Liver (tissue), 3 donors: ENCODE results near the gene TCF19.

Experiments
- ATF3 ChIP-seq: IDR thresholded peaks from 2 replicates; pipeline ENCODE4 v1.6.1; 2016; ENCODE audit warnings: antibody characterized with exemption
- EGR1 ChIP-seq, 2 donors: IDR thresholded peaks; 2 replicates each; pipeline ENCODE4 v1.6.1; 2016 to 2018; ENCODE audit warnings: antibody characterized with exemption in 2 of 2, low read depth in 2 of 2
- FOXA1 ChIP-seq: IDR thresholded peaks from 2 replicates; pipeline ENCODE4 v1.6.1; 2016; ENCODE audit warnings: antibody characterized with exemption
- FOXA2 ChIP-seq: IDR thresholded peaks from 2 replicates; pipeline ENCODE4 v1.6.1; 2016; ENCODE audit warnings: antibody characterized with exemption
- GABPA ChIP-seq, 2 donors: IDR thresholded peaks in 1 of 2; conservative IDR thresholded peaks in 1 of 2; 2 replicates each; pipeline ENCODE4 v1.6.1; 2016; ENCODE audit warnings: antibody characterized with exemption in 2 of 2, mild to moderate bottlenecking in 1 of 2, moderate library complexity in 1 of 2
- MAX ChIP-seq: IDR thresholded peaks from 2 replicates; pipeline ENCODE4 v1.6.1; 2016; ENCODE audit warnings: antibody characterized with exemption
- NR2F2 ChIP-seq: IDR thresholded peaks from 2 replicates; pipeline ENCODE4 v1.6.1; 2016; ENCODE audit warnings: antibody characterized with exemption
- RAD21 ChIP-seq, 2 donors: IDR thresholded peaks; 2 replicates each; pipeline ENCODE4 v1.6.1; 2016; ENCODE audit warnings: antibody characterized with exemption in 2 of 2, mild to moderate bottlenecking in 2 of 2
- RXRA ChIP-seq, 2 donors: IDR thresholded peaks; 2 replicates each; pipeline ENCODE4 v1.6.1; 2017 to 2018; ENCODE audit warnings: antibody characterized with exemption in 2 of 2, mild to moderate bottlenecking in 1 of 2
- SP1 ChIP-seq: IDR thresholded peaks from 2 replicates; pipeline ENCODE4 v1.6.1; 2018; ENCODE audit warnings: antibody characterized with exemption, mild to moderate bottlenecking
- TAF1 ChIP-seq: conservative IDR thresholded peaks from 2 replicates; pipeline ENCODE4 v1.6.1; 2016; ENCODE audit warnings: antibody characterized with exemption, mild to moderate bottlenecking
- TF ChIP-seq, protein P1 (sequence below): fragments of 150-350 bp; IDR thresholded peaks from 2 replicates; pipeline ENCODE4 v1.5.1; 2017; ENCODE audit warnings: improper control_type of control experiment, low read depth, low read length; ENCODE audit not compliant: missing input control
- TF ChIP-seq, protein P2 (sequence below): IDR thresholded peaks from 2 replicates; pipeline ENCODE4 v1.6.1; 2016; ENCODE audit warnings: antibody characterized with exemption
- donor health status: healthy.
- donor health status: healthy.

DNA sequence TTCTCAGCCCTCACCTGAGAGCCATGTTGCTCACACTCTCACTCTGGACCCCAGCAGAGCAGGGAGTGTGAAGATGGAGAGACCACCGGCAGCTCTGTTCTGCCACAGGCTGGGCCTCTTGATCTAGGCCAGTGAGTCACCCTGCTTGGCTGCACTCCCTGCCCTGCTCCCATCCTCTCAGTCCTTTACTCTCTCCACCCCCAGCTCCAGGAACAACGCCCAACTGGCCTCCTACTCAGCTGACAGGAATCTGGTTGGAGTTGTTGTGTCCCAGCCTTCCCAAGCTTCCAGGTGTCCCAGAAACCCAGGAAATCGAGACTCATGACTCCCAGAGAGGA, 43.9 kb upstream of the TCF19 start, which contains the start of gene PSORS1C1:
- TF ChIP-seq, protein P1, sequence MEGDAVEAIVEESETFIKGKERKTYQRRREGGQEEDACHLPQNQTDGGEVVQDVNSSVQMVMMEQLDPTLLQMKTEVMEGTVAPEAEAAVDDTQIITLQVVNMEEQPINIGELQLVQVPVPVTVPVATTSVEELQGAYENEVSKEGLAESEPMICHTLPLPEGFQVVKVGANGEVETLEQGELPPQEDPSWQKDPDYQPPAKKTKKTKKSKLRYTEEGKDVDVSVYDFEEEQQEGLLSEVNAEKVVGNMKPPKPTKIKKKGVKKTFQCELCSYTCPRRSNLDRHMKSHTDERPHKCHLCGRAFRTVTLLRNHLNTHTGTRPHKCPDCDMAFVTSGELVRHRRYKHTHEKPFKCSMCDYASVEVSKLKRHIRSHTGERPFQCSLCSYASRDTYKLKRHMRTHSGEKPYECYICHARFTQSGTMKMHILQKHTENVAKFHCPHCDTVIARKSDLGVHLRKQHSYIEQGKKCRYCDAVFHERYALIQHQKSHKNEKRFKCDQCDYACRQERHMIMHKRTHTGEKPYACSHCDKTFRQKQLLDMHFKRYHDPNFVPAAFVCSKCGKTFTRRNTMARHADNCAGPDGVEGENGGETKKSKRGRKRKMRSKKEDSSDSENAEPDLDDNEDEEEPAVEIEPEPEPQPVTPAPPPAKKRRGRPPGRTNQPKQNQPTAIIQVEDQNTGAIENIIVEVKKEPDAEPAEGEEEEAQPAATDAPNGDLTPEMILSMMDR: no peak
- TF ChIP-seq ATF3 (no peak), FOXA1 (no peak), EGR1 (IDR thresholded peaks at IDR 0.05; ENCODE audit: low read depth in 2 of 2) (no peak), RAD21 (IDR thresholded peaks at IDR 0.05) (no peak), TAF1 (no peak), SP1 (no peak), MAX (no peak), FOXA2 (no peak), GABPA (IDR thresholded peaks at IDR 0.05 in 1 of 2, conservative IDR thresholded peaks at IDR 0.05 in 1 of 2) (no peak), NR2F2 (no peak), RXRA (IDR thresholded peaks at IDR 0.05) (no peak)
- TF ChIP-seq, protein P2, sequence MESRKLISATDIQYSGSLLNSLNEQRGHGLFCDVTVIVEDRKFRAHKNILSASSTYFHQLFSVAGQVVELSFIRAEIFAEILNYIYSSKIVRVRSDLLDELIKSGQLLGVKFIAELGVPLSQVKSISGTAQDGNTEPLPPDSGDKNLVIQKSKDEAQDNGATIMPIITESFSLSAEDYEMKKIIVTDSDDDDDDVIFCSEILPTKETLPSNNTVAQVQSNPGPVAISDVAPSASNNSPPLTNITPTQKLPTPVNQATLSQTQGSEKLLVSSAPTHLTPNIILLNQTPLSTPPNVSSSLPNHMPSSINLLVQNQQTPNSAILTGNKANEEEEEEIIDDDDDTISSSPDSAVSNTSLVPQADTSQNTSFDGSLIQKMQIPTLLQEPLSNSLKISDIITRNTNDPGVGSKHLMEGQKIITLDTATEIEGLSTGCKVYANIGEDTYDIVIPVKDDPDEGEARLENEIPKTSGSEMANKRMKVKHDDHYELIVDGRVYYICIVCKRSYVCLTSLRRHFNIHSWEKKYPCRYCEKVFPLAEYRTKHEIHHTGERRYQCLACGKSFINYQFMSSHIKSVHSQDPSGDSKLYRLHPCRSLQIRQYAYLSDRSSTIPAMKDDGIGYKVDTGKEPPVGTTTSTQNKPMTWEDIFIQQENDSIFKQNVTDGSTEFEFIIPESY: no peak
